A204.1 (cell line): ENCODE data around the gene NELFB.

Source experiments
- FAIRE-seq: peaks from 2 replicates; lab custom pipeline; 2012; peaks lifted over from hg19 to GRCh38; lab: Jason Lieb, UNC

The NELFB gene

GRCh38 chr9:137281345-137282116 is 26.4 kb downstream of the NELFB start:
- FAIRE-seq, result no peak

- FAIRE-seq, result no peak
These were observed 31.9 kb downstream of the NELFB start for GRCh38 chr9:137286975-137287383.

- FAIRE-seq, result no peak
These were observed 38.0 kb downstream of the NELFB start for GRCh38 chr9:137293094-137293481.

DNA sequence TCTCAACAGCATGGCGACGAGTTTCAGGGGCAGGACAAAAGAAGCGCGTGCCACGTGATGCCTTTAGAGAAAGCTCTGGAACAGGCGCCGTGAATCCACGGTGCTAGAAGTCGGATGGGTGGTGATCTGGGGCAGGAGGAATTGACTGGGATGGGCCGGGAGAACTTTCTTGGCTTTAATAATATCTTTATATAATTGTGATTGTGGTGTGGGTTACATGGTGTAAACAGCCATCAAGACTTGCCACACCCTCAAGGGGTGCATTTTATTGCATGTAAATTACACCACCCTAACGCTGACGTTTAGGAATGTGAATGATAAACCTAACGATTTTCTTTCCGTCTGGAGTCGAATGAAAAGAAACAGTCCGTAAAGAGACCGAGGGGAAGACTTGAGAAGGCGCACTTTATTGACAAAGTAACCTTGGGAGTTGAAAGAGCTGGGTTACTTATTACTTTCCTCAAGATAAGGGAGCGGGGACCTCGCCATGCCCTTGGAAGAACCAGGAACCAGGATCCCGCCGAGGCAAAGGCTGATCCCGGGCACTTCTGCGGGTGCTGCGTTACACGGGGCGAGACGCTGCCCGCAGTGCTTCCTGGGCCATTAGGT is 38.5 kb downstream of the NELFB start:
- FAIRE-seq, result no peak

- no peak for FAIRE-seq
These were observed 39.1 kb downstream of the NELFB start for GRCh38 chr9:137294091-137294680.

- FAIRE-seq, result no peak
These were observed 39.6 kb downstream of the NELFB start for GRCh38 chr9:137294681-137295237.

DNA sequence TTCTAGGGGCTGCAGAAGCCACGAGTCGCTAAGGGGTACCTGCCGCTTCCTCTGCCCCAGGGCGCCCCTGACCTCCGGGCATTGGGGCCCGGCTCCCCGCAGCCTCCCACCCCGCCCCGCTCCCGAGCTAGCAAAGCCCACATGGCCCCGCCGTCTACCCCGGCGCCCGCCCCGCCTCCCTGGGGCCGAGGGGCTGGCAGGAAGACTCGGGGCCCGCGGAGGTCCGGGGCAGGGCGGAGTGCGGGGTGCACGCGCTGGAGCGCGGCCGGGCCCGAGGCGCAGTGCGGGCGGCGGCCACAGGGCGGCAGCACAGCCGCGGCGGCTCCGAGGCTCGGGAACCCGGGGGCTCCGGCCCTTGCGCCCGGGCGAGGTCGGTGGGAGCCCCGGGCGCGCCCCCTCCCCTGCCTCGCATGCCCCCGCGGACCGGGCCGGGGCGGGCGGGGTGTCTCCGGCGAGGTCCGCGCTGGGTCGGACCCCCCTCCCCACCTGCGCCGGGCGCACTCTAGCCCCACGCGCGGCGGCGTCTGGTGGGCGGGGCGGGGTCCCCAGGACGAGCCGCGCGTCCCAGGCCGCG is 40.2 kb downstream of the NELFB start:
- no peak for FAIRE-seq

- FAIRE-seq, result no peak
These were observed 40.9 kb downstream of the NELFB start for GRCh38 chr9:137295849-137296669.

GRCh38 chr9:137296670-137297664 is 41.8 kb downstream of the NELFB start:
- FAIRE-seq, result no peak

GRCh38 chr9:137297966-137298365 is 42.8 kb downstream of the NELFB start:
- FAIRE-seq, result no peak

DNA sequence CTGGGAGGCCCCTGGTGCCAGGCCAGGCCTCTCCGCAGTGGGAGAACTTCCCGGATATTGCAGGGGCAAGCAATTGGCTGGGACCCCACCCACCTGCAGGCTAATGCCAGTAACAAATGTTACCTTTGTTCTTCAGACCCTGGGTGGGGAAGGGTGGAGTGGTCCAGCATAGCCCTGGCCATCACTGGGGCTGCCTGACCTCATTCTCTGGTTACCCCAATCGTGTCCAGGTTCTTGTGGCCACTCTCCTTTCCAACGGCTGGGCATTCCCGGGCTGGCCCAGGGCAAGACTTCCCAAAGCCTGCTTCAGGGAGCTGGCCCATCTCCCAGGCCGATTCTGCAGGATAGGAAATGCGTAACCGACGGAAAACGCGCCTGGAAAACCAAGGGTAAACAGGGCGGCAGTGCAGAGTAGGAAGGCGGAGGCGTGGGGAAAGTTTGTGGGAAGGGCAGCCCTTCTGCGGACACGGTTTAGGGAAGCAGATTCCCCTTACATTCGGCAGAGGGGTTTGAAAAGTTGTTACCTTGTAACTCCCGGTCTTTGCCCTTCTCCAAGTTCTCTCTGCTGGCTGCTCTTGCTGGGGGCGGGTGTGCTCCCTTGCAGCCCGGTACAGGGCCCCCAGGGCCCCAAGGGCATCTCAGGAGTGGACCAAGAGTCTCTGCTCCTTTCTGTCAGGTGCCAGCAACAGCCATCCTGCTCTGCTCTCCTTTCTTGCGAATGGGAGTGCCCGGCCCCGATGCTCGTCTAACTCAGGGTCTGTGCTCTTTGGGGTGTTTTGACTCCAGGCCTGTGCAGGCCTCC is 43.5 kb downstream of the NELFB start:
- FAIRE-seq, result no peak

DNA sequence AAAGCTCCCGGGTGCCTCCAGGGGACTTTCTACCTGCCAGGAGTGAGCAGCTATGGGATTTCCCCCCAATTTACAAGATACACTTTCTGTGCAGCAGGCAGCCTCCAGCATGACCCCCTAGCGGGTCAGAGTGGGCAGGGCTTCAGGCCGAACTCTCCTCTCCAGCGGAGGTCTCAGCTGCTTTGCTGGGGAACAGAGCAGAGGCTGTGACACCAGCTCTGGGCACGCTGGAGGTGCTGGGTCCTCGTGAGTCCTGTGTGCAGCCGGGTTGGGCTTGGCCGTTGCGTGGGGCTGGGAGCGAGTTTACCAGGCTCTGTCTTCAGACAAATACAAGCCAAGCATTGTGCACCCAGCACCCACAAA is 44.1 kb downstream of the NELFB start:
- FAIRE-seq, result no peak

- no peak for FAIRE-seq
These were observed 44.8 kb downstream of the NELFB start for GRCh38 chr9:137299938-137300337.

- no peak for FAIRE-seq
These were observed 45.5 kb downstream of the NELFB start for GRCh38 chr9:137300567-137301080.

DNA sequence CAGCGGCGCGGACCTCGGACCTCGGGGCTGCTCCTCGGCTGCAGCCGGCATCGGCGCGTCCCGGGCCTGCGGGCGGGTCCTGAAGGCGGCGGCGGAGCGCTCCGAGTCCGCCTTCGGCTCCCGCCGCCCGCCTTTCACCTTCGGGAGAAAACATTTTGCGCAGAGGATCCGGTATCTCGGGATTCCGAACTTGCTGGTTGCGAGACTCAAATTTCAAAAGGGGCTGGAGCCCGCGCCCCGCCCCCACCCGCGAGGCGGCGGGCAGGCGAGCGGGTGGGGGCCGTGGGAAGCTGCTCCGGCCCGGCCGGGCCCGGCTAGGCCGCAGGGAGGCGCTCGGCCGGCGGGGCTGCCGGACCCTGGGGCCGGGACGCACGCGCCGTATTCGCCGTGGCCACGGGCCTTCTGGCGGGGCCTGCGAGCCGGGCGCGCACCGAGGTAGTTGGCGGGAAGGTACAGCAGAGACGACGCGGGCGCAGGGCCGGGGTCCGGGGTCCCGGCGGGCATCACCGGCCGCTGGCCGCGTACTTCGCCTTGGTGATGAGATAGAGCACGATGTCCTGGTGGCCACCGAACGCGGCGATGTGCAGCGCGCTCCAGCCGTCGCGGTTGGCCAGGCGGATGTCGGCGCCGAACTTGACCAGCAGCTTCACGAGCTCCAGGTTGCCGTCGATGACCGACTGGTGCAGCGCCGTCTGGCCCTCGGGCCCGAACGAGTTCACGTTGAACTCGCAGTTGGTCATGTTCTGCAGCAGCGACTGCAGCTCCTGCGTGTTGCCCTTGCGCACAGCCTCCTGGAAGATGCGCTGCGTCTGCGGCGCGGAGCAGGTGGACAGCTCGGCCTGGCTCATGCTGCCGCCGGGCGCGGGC is 46.2 kb downstream of the NELFB start:
- no peak for FAIRE-seq

DNA sequence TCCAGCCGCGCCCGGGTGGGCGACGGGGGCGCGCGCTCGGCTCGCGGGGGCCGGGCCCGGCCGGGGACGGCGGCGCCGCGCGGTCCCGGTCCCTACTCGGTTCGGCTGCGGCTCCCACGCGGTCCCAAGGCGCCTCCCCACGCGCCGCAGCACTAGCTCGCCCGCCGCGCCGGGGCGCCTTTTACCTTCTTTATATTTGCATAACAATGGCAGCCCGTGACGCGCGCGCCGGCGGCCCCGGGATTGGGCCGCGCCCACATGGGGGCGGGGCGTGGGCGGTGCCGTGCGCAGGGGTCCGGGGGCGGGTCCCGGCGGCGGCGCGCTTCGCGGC is 47.0 kb downstream of the NELFB start, which contains the start of gene NRARP:
Gene NRARP, minus strand, starts transcription at position 154 of the 331 bp plus-strand sequence. CDS start 343 bp downstream, outside the sequence.
- no peak for FAIRE-seq

GRCh38 chr9:137302449-137303150 is 47.5 kb downstream of the NELFB start:
- no peak for FAIRE-seq
